Measurements from ENCODE around the gene CCNB1. TPM values are rescaled to one million over a fixed set of nuclear protein-coding genes. Genes with fewer than 3 reads are reported as not detected.

Gene CCNB1
- total RNA-seq, 2 experiments from 2014 or later: 1.4 to 1.5 TPM

- no peaks in the 10 kb centered on the region for H3K36me3 Mint-ChIP-seq (ENCODE audit: low read depth)
- ChIA-PET CTCF (no interaction called here), POLR2A (no interaction called here)
Observed at GRCh38 chr5:69148981-69149675, 17.8 kb upstream of the CCNB1 start.

GRCh38 chr5:69149676-69150010 is 17.3 kb upstream of the CCNB1 start:
- Mint-ChIP-seq H3K27ac (no peak overlapping the region), H3K36me3 (ENCODE audit: low read depth) (no peaks in the 10 kb centered on the region), H3K4me1 (ENCODE audit: low read depth) (no peaks in the 10 kb centered on the region), H3K4me3 (no peak overlapping the region), H3K27me3 (no peaks in the 10 kb centered on the region), H3K9me3 (no peaks in the 10 kb centered on the region)
- Histone ChIP-seq H3K4me3 (ENCODE audit: low read length) (no peak overlapping the region), H3K27ac (ENCODE audit: low read depth in 1 of 2, low read length in 2 of 2) (no peak overlapping the region), H3K4me1 (ENCODE audit: insufficient read depth, low read length) (no peaks in the 10 kb centered on the region), H3K27me3 (ENCODE audit: control insufficient read depth in 1 of 2, insufficient read depth in 2 of 2, low read length in 2 of 2) (no peaks in the 10 kb centered on the region), H3K36me3 (ENCODE audit: insufficient read depth, low read length) (no peaks in the 10 kb centered on the region), H3K9me3 (ENCODE audit: control insufficient read depth in 1 of 2, insufficient read depth in 1 of 2, low read length in 2 of 2) (no peaks in the 10 kb centered on the region)
- intact Hi-C loops (cut with DNase I, micrococcal nuclease): no loop called here
- CTCF ChIA-PET: no interaction called here
- POLR2A ChIA-PET: no interaction called here
- no peak for DNase-seq
- TF ChIP-seq CTCF (IDR thresholded peaks at IDR 0.05): no peak
- no peak for ATAC-seq (ENCODE audit: poor library complexity)

More at GRCh38 chr5:69148981-69149675, 17.8 kb upstream of the CCNB1 start:
- intact Hi-C loops (cut with DNase I, micrococcal nuclease): no loop called here
- DNase-seq (no peak), ATAC-seq (ENCODE audit: poor library complexity) (no peak)
- Histone ChIP-seq H3K27ac (ENCODE audit: low read depth in 1 of 2, low read length in 2 of 2) (no peak overlapping the region), H3K4me1 (ENCODE audit: insufficient read depth, low read length) (no peaks in the 10 kb centered on the region), H3K27me3 (ENCODE audit: control insufficient read depth in 1 of 2, insufficient read depth in 2 of 2, low read length in 2 of 2) (no peaks in the 10 kb centered on the region), H3K36me3 (ENCODE audit: insufficient read depth, low read length) (no peaks in the 10 kb centered on the region), H3K9me3 (ENCODE audit: control insufficient read depth in 1 of 2, insufficient read depth in 1 of 2, low read length in 2 of 2) (no peaks in the 10 kb centered on the region), H3K4me3 (ENCODE audit: low read length) (no peak overlapping the region)
- no peak for TF ChIP-seq CTCF (IDR thresholded peaks at IDR 0.05)
- H3K27me3 Mint-ChIP-seq: no peaks in the 10 kb centered on the region
- no peaks in the 10 kb centered on the region for H3K4me1 Mint-ChIP-seq (ENCODE audit: low read depth)
- no peak overlapping the region for H3K27ac Mint-ChIP-seq
- no peak overlapping the region for H3K4me3 Mint-ChIP-seq
- H3K9me3 Mint-ChIP-seq: no peaks in the 10 kb centered on the region

GRCh38 chr5:69152731-69153130 is 14.2 kb upstream of the CCNB1 start:
- Mint-ChIP-seq H3K4me1 (ENCODE audit: low read depth) (no peaks in the 10 kb centered on the region), H3K27me3 (no peaks in the 10 kb centered on the region), H3K36me3 (ENCODE audit: low read depth) (no peaks in the 10 kb centered on the region), H3K9me3 (no peaks in the 10 kb centered on the region), H3K27ac (no peak overlapping the region), H3K4me3 (no peak overlapping the region)
- Histone ChIP-seq H3K9me3 (ENCODE audit: control insufficient read depth in 1 of 2, insufficient read depth in 1 of 2, low read length in 2 of 2) (no peaks in the 10 kb centered on the region), H3K27me3 (ENCODE audit: control insufficient read depth in 1 of 2, insufficient read depth in 2 of 2, low read length in 2 of 2) (no peaks in the 10 kb centered on the region), H3K36me3 (ENCODE audit: insufficient read depth, low read length) (no peaks in the 10 kb centered on the region), H3K4me1 (ENCODE audit: insufficient read depth, low read length) (no peaks in the 10 kb centered on the region), H3K27ac (ENCODE audit: low read depth in 1 of 2, low read length in 2 of 2) (no peak overlapping the region), H3K4me3 (ENCODE audit: low read length) (no peak overlapping the region)
- ATAC-seq (ENCODE audit: poor library complexity) (no peak), DNase-seq (no peak)
- CTCF ChIA-PET: no interaction called here
- intact Hi-C loops (cut with DNase I, micrococcal nuclease): no loop called here
- POLR2A ChIA-PET: no interaction called here
- no peak for TF ChIP-seq CTCF (IDR thresholded peaks at IDR 0.05)

All from CD4-positive, alpha-beta T cell (primary cell).